ENCODE results near the gene MYL11.

Gene MYL11

GRCh38 chr16:30409125-30410060 lies 34.8 kb downstream of the MYL11 start:
- DNase-seq (ENCODE audit: low read depth, low spot score), result peak; percentile 47
- no peak overlapping the region for H3K27ac ChIP-seq
- TF ChIP-seq FOXP2 (optimal IDR thresholded peaks at IDR 0.05; ENCODE audit: control extremely low read depth, extremely low read length, insufficient read depth) (no peak), POLR2AphosphoS5 (IDR thresholded peaks at IDR 0.05; ENCODE audit: borderline replicate concordance, low read depth, low read length) (no peak), EZH2 (IDR thresholded peaks at IDR 0.05) (no peak)
- no peak overlapping the region for H3K9ac ChIP-seq (ENCODE audit: insufficient read length)
- H3K4me3 ChIP-seq, result 0 out of 2 replicates have a peak overlapping the region, but pooled peaks have one; percentile 5
- H3K36me3 ChIP-seq (ENCODE audit: insufficient read depth, low read length), result peaks cover 10% of the 10 kb centered on the region
- no peaks in the 10 kb centered on the region for H3K9me3 ChIP-seq (ENCODE audit: low read depth, low read length)

DNA sequence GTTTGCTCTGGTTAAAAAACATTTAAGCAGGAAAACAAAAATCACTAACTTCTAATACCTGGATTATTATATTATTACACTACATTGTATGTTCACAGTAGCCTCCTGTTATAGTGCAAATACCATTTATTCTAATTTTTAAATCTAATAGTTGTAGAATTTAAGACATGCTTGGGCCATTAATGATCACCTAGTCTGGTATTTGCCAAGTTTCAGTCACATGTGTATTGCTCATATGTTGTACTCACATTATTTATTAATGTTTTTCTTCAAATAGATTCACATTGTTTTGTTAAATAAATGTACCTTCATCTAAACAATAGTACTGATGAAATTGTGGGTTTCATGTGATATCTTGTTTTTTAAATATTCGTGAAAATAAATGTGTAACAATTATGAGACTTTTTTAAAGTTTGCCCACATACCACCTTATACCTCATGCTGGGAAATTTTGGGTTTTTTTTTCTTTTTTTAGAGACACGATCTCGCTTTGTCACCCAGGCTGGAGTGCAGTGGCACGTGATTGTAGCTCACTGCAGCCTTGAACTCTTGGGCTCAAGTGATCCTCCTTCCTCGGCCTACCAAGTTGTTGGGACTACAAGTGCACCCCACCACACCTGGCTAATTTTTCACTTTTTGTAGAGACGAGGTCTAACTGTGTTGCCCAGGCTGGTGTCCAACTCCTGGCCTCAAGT lies 38.7 kb downstream of the MYL11 start:
- no peak for TF ChIP-seq FOXP2 (optimal IDR thresholded peaks at IDR 0.05; ENCODE audit: control extremely low read depth, extremely low read length, insufficient read depth)
- no peak for TF ChIP-seq POLR2AphosphoS5 (IDR thresholded peaks at IDR 0.05; ENCODE audit: borderline replicate concordance, low read depth, low read length)
- TF ChIP-seq EZH2 (IDR thresholded peaks at IDR 0.05), result no peak
- no peak for DNase-seq (ENCODE audit: low read depth, low spot score)
- Histone ChIP-seq H3K9ac (ENCODE audit: insufficient read length) (no peak overlapping the region), H3K27ac (no peak overlapping the region), H3K4me3 (no peak overlapping the region), H3K36me3 (ENCODE audit: insufficient read depth, low read length) (peaks cover 10% of the 10 kb centered on the region), H3K9me3 (ENCODE audit: low read depth, low read length) (no peaks in the 10 kb centered on the region)

- DNase-seq (ENCODE audit: low read depth, low spot score), result no peak
- H3K9ac ChIP-seq (ENCODE audit: insufficient read length), result no peak overlapping the region
- no peak overlapping the region for H3K27ac ChIP-seq
- peaks cover 10% of the 10 kb centered on the region for H3K36me3 ChIP-seq (ENCODE audit: insufficient read depth, low read length)
- H3K4me3 ChIP-seq, result no peak overlapping the region
- H3K9me3 ChIP-seq (ENCODE audit: low read depth, low read length), result no peaks in the 10 kb centered on the region
- TF ChIP-seq POLR2AphosphoS5 (IDR thresholded peaks at IDR 0.05; ENCODE audit: borderline replicate concordance, low read depth, low read length) (no peak), EZH2 (IDR thresholded peaks at IDR 0.05) (no peak), FOXP2 (optimal IDR thresholded peaks at IDR 0.05; ENCODE audit: control extremely low read depth, extremely low read length, insufficient read depth) (no peak)
Measured at GRCh38 chr16:30414159-30414558, 39.6 kb downstream of the MYL11 start.

GRCh38 chr16:30416047-30416603 lies 41.5 kb downstream of the MYL11 start:
- H3K36me3 ChIP-seq (ENCODE audit: insufficient read depth, low read length), result peaks cover 14% of the 10 kb centered on the region
- H3K9me3 ChIP-seq (ENCODE audit: low read depth, low read length), result no peaks in the 10 kb centered on the region
- no peak for TF ChIP-seq FOXP2 (optimal IDR thresholded peaks at IDR 0.05; ENCODE audit: control extremely low read depth, extremely low read length, insufficient read depth)
- H3K27ac ChIP-seq, result no peak overlapping the region
- no peak for DNase-seq (ENCODE audit: low read depth, low spot score)
- H3K4me3 ChIP-seq, result no peak overlapping the region
- H3K9ac ChIP-seq (ENCODE audit: insufficient read length), result no peak overlapping the region

- H3K27ac ChIP-seq, result no peak overlapping the region
- peak overlapping the region; percentile 73 for H3K9ac ChIP-seq (ENCODE audit: insufficient read length)
- TF ChIP-seq EZH2 (IDR thresholded peaks at IDR 0.05) (no peak), FOXP2 (optimal IDR thresholded peaks at IDR 0.05; ENCODE audit: control extremely low read depth, extremely low read length, insufficient read depth) (no peak), POLR2AphosphoS5 (IDR thresholded peaks at IDR 0.05; ENCODE audit: borderline replicate concordance, low read depth, low read length) (no peak)
- H3K36me3 ChIP-seq (ENCODE audit: insufficient read depth, low read length), result peaks cover 18% of the 10 kb centered on the region
- peak overlapping the region; percentile 89 for H3K4me3 ChIP-seq
- no peaks in the 10 kb centered on the region for H3K9me3 ChIP-seq (ENCODE audit: low read depth, low read length)
- DNase-seq (ENCODE audit: low read depth, low spot score), result no peak
Measured at GRCh38 chr16:30416624-30417528, 42.3 kb downstream of the MYL11 start.

- TF ChIP-seq FOXP2 (optimal IDR thresholded peaks at IDR 0.05; ENCODE audit: control extremely low read depth, extremely low read length, insufficient read depth) (no peak), POLR2AphosphoS5 (IDR thresholded peaks at IDR 0.05; ENCODE audit: borderline replicate concordance, low read depth, low read length) (peak; percentile 71; the same call in 1 of the 2 replicates)
- DNase-seq (ENCODE audit: low read depth, low spot score), result peak; percentile 39
- Histone ChIP-seq H3K9me3 (ENCODE audit: low read depth, low read length) (no peaks in the 10 kb centered on the region), H3K4me3 (peak overlapping the region; percentile 89), H3K9ac (ENCODE audit: insufficient read length) (peak overlapping the region; percentile 73), H3K27ac (no peak overlapping the region), H3K36me3 (ENCODE audit: insufficient read depth, low read length) (peaks cover 25% of the 10 kb centered on the region)
Measured at GRCh38 chr16:30417529-30418349, 43.1 kb downstream of the MYL11 start.

Measured in SK-N-MC (cell line).